K562 (cell line): Measurements from ENCODE around the gene CHMP4B. TPM values are rescaled to one million over a fixed set of nuclear protein-coding genes. Genes with fewer than 3 reads are reported as not detected.

Source experiments
- ATAC-seq: fragments of 200-7000 bp; cut with Tn5 transposase; 3 replicates; pipeline ENCODE4 v1.9.1; 2020; ENCODE audit warnings: moderate library complexity
- BruUV-seq: library from RNA; stranded (reverse); fragments of 400-500 nt; replicated peaks from 2 replicates; lab custom pipeline; 2021; lab: Mats Ljungman, UMichigan
- CTCF ChIA-PET: fragments of 300-600 bp; formaldehyde crosslinking; extraction: SDS; loops from one replicate; lab custom pipeline; 2021; ENCODE audit warnings: low intra/inter-chr PET ratio; lab: Yijun Ruan, JAX
- POLR2A ChIA-PET: fragments of 300-600, 350-650 bp; sonication (Branson Sonifier 250); formaldehyde crosslinking; extraction: SDS; loops from one replicate; lab custom pipeline; 2021; ENCODE audit warnings: antibody characterized with exemption, inconsistent platforms; lab: Yijun Ruan, JAX
- DNase-seq, 4 experiments: peaks; one replicate each; pipeline versions ENCODE4 v3.0.0 to v3.0.0-alpha.2; 2011 to 2018; ENCODE audit warnings: low spot score in 3 of 4, mixed read lengths in 3 of 4; ENCODE audit errors: extremely low read depth in 1 of 4
- FAIRE-seq: peaks from 2 replicates; lab custom pipeline; 2011; peaks lifted over from hg19 to GRCh38; lab: Jason Lieb, UNC
- H2AFZ ChIP-seq: 2 replicates; pipeline ENCODE4 v1.6.0; 2011; ENCODE audit warnings: low read depth, low read length, control low read depth, inconsistent platforms
- H3K27ac ChIP-seq: fragments of 200-600 bp; 3 replicates; pipeline ENCODE4 v1.8.0; 2011; ENCODE audit warnings: low read depth, mild to moderate bottlenecking, control low read depth, inconsistent platforms, low read length, moderate library complexity, mixed read lengths; ENCODE audit errors: extremely low read depth
- H3K27me3 ChIP-seq, 2 experiments: fragments of 300-600 bp in 1 of 2; 2 replicates in 1 of 2; 3 replicates in 1 of 2; pipeline versions ENCODE4 v1.6.0 to v1.8.0; 2011; ENCODE audit warnings: inconsistent platforms in 2 of 2, low read length in 2 of 2, mild to moderate bottlenecking in 1 of 2, mixed read lengths in 1 of 2, moderate library complexity in 1 of 2; ENCODE audit not compliant: control insufficient read depth in 2 of 2, insufficient read depth in 2 of 2
- H3K36me3 ChIP-seq: fragments of 300-600 bp; 3 replicates; pipeline ENCODE4 v1.8.0; 2011; ENCODE audit warnings: mild to moderate bottlenecking, low read length, inconsistent platforms; ENCODE audit not compliant: control insufficient read depth, insufficient read depth
- H3K4me1 ChIP-seq, 2 experiments: fragments of 200-600 bp in 1 of 2; replicated peaks in 1 of 2; 2 replicates in 1 of 2; 3 replicates in 1 of 2; pipeline versions ENCODE4 v1.5.1 to v1.8.0; 2011; ENCODE audit warnings: inconsistent platforms in 2 of 2, low read length in 2 of 2, mild to moderate bottlenecking in 1 of 2, mixed read lengths in 1 of 2, moderate library complexity in 1 of 2; ENCODE audit not compliant: control insufficient read depth in 2 of 2, insufficient read depth in 2 of 2
- H3K4me2 ChIP-seq: 2 replicates; pipeline ENCODE4 v1.6.1; 2011; ENCODE audit warnings: low read length, control low read depth, inconsistent platforms, mixed read lengths; ENCODE audit not compliant: insufficient read depth
- H3K4me3 ChIP-seq: fragments of 200-600 bp; sonication (generic), shearing (Covaris generic); 2 replicates; pipeline ENCODE4 v1.5.1; 2016; ENCODE audit warnings: control low read depth, inconsistent platforms
- H3K79me2 ChIP-seq: fragments of 200-600 bp; 3 replicates; pipeline ENCODE4 v1.8.0; 2011; ENCODE audit warnings: low read length, inconsistent platforms; ENCODE audit not compliant: control insufficient read depth, insufficient read depth
- H3K9ac ChIP-seq, 2 experiments: 2 replicates each; pipeline versions ENCODE4 v1.6.0 to v1.6.1; 2011; ENCODE audit warnings: low read depth in 2 of 2, low read length in 2 of 2, control low read depth in 1 of 2, inconsistent platforms in 1 of 2, mild to moderate bottlenecking in 1 of 2, mixed read lengths in 1 of 2; ENCODE audit not compliant: insufficient read depth in 1 of 2
- H3K9me1 ChIP-seq: one replicate; pipeline ENCODE4 v1.6.0; 2011; ENCODE audit warnings: inconsistent platforms, mild to moderate bottlenecking, low read length, moderate library complexity; ENCODE audit not compliant: control insufficient read depth, insufficient read depth
- H3K9me3 ChIP-seq: replicated peaks from 2 replicates; pipeline ENCODE4 v1.5.1; 2011; ENCODE audit warnings: low read depth, low read length, inconsistent platforms; ENCODE audit not compliant: control insufficient read depth, insufficient read depth
- H4K20me1 ChIP-seq: replicated peaks from 2 replicates; pipeline ENCODE4 v1.6.1; 2011; ENCODE audit warnings: low read length, inconsistent platforms, mixed read lengths; ENCODE audit not compliant: control insufficient read depth, insufficient read depth
- HMG20A ChIP-seq: fragments of 450-650 bp; formaldehyde crosslinking; conservative IDR thresholded peaks from 2 replicates; pipeline ENCODE4 v1.4.0; 2020; ENCODE audit warnings: mild to moderate bottlenecking, mixed read lengths
- MXI1 ChIP-seq: IDR thresholded peaks from 2 replicates; pipeline ENCODE4 v1.6.1; 2011; ENCODE audit warnings: low read depth, mild to moderate bottlenecking, improper control_type of control experiment, low read length
- PATZ1 ChIP-seq: fragments of 250-450 bp; sonication (Bioruptor Pico); IDR thresholded peaks from 2 replicates; pipeline ENCODE4 v1.5.0; 2020; ENCODE audit warnings: mild to moderate bottlenecking, borderline replicate concordance
- ZBTB17 ChIP-seq: fragments of 450-650 bp; formaldehyde crosslinking; IDR thresholded peaks from 2 replicates; pipeline ENCODE4 v1.4.0; 2020; ENCODE audit warnings: mild to moderate bottlenecking
- ZNF253 ChIP-seq: fragments of 250-450 bp; sonication (Bioruptor Pico); conservative IDR thresholded peaks from 2 replicates; pipeline ENCODE4 v1.6.1; 2021; ENCODE audit warnings: mild to moderate bottlenecking
- whole genome bisulfite sequencing: fragments of 100-300 bp; shearing (Covaris generic); methylation state at CpG from one replicate; pipeline ENCODE4 v1.1.6; 2016; ENCODE audit warnings: low coverage, mixed read lengths; ENCODE audit not compliant: insufficient coverage; ENCODE audit errors: missing lambda C conversion rate; 5-methylcytosine and 5-hydroxymethylcytosine counted together
- in situ Hi-C: fragments of 300-500 bp; cut with MboI; formaldehyde crosslinking; loops from 4 replicates; pipeline ENCODE4 v1.15.0; 2018; ENCODE audit warnings: inconsistent platforms, mixed read lengths
- intact Hi-C: fragments of 100-400 bp; cut with micrococcal nuclease; formaldehyde crosslinking; loops from 2 replicates; pipeline ENCODE4 v1.14.2; 2022
- polyA plus RNA-seq, 8 experiments: library from polyadenylated mRNA; depleted of rRNA in 4 of 8; stranded (reverse) in 5 of 8; unstranded in 3 of 8; fragments of >200 nt; fragmentation: Nextera tagmentation in 2 of 8; fragmentation: Illumina TruSeq in 1 of 8; extraction: Ambion mirVana in 2 of 8; extraction: Trizol in 1 of 8; gene quantifications; 2 replicates each; pipeline versions ENCODE4 v1.2.1 to v1.2.3, GENCODE V29; 2011 to 2014; ENCODE audit warnings: inconsistent platforms in 1 of 8, missing spikeins in 1 of 8
- total RNA-seq, 7 experiments: library from RNA; depleted of rRNA in 6 of 7; stranded (reverse); fragments of >200 nt in 6 of 7; fragmentation: Illumina TruSeq in 2 of 7; extraction: Trizol in 2 of 7; gene quantifications; 2 replicates each; pipeline versions ENCODE4 v1.2.1 to v1.2.3, GENCODE V29; 2011 to 2021; ENCODE audit warnings: low replicate concordance in 1 of 7
- TF ChIP-seq, protein P1 (sequence below): fragments of 250-450 bp; sonication (Bioruptor Pico); IDR thresholded peaks from 2 replicates; pipeline ENCODE4 v1.4.0; 2020; ENCODE audit warnings: borderline replicate concordance
- TF ChIP-seq, protein P2 (sequence below): sonication (generic); formaldehyde crosslinking; IDR thresholded peaks from 2 replicates; pipeline ENCODE4 v1.8.0; 2022; ENCODE audit warnings: mild to moderate bottlenecking, missing genetic modification reagents

Gene CHMP4B
- total and polyA plus RNA-seq, 9 of the 15 experiments (the other 6 are each of a cell fraction or from before 2014, with no cell fraction given) = 1.8 to 64.7 (median 31.8) TPM

- H4K20me1 ChIP-seq = no peaks in the 10 kb centered on the region
- no peak overlapping the region for H3K4me2 ChIP-seq
- DNase-seq = no peak
- TF ChIP-seq, protein P1, sequence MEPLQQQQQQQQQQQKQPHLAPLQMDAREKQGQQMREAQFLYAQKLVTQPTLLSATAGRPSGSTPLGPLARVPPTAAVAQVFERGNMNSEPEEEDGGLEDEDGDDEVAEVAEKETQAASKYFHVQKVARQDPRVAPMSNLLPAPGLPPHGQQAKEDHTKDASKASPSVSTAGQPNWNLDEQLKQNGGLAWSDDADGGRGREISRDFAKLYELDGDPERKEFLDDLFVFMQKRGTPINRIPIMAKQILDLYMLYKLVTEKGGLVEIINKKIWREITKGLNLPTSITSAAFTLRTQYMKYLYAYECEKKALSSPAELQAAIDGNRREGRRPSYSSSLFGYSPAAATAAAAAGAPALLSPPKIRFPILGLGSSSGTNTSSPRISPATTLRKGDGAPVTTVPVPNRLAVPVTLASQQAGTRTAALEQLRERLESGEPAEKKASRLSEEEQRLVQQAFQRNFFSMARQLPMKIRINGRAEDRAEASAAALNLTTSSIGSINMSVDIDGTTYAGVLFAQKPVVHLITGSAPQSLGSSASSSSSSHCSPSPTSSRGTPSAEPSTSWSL (CRISPR knock-in tag) = no peak
- TF ChIP-seq ZNF253 (CRISPR knock-in tag) = no peak
- no peak overlapping the region for H3K4me3 ChIP-seq
- H3K9ac ChIP-seq = no peak overlapping the region
- no peaks in the 10 kb centered on the region for H3K79me2 ChIP-seq
- BruUV-seq = no TSS peak
- ChIA-PET CTCF (no interaction called here), POLR2A (interaction anchor here (0.6 kb wide), 1 partner anchor 1370 kb away, joined by 3 read pairs; no protein-coding TSS in a partner anchor)
- no peaks in the 10 kb centered on the region for H3K9me3 ChIP-seq
- H3K27ac ChIP-seq = no peak overlapping the region
- no peak overlapping the region for H2AFZ ChIP-seq
- peaks cover 3% of the 10 kb centered on the region for H3K9me1 ChIP-seq
- H3K4me1 ChIP-seq = peaks cover 4 to 6% of the 10 kb centered on the region in 2 experiments; a peak in 4 of 5 replicates
- 66% methylated on average over 4 of the region's 4 CpGs for WGBS
- no peaks in the 10 kb centered on the region for H3K27me3 ChIP-seq
- intact Hi-C loops = no loop called here
- FAIRE-seq = no peak
- no peak for ATAC-seq
- in situ Hi-C loops = no loop called here
- H3K36me3 ChIP-seq = no peaks in the 10 kb centered on the region
Observed at GRCh38 chr20:33781133-33781532, 30.0 kb upstream of the CHMP4B start.

GRCh38 chr20:33781945-33782344 is 29.2 kb upstream of the CHMP4B start:
- H3K9me3 ChIP-seq = no peaks in the 10 kb centered on the region
- peaks cover 3% of the 10 kb centered on the region for H3K9me1 ChIP-seq
- no peak overlapping the region for H3K9ac ChIP-seq
- H3K4me3 ChIP-seq = no peak overlapping the region
- no peaks in the 10 kb centered on the region for H3K27me3 ChIP-seq
- ChIA-PET CTCF (no interaction called here), POLR2A (interaction anchor here (0.6 to 1.1 kb wide), 2 partner anchors 9 to 10 kb away, joined by 3 read pairs; no protein-coding TSS in a partner anchor)
- H3K79me2 ChIP-seq = no peaks in the 10 kb centered on the region
- H3K36me3 ChIP-seq = no peaks in the 10 kb centered on the region
- H3K4me2 ChIP-seq = no peak overlapping the region
- 56% methylated on average over 1 of the region's 1 CpG for WGBS
- no TSS peak for BruUV-seq
- no peak for DNase-seq
- H3K4me1 ChIP-seq = peaks cover 4 to 6% of the 10 kb centered on the region in 2 experiments; a peak in 4 of 5 replicates
- in situ Hi-C loops = no loop called here
- no peaks in the 10 kb centered on the region for H4K20me1 ChIP-seq
- H3K27ac ChIP-seq = no peak overlapping the region
- 0 out of 2 replicates have a peak overlapping the region, but pooled peaks have one; percentile 23 for H2AFZ ChIP-seq
- FAIRE-seq = no peak
- intact Hi-C loops = no loop called here
- no peak for ATAC-seq
- TF ChIP-seq, protein P2, sequence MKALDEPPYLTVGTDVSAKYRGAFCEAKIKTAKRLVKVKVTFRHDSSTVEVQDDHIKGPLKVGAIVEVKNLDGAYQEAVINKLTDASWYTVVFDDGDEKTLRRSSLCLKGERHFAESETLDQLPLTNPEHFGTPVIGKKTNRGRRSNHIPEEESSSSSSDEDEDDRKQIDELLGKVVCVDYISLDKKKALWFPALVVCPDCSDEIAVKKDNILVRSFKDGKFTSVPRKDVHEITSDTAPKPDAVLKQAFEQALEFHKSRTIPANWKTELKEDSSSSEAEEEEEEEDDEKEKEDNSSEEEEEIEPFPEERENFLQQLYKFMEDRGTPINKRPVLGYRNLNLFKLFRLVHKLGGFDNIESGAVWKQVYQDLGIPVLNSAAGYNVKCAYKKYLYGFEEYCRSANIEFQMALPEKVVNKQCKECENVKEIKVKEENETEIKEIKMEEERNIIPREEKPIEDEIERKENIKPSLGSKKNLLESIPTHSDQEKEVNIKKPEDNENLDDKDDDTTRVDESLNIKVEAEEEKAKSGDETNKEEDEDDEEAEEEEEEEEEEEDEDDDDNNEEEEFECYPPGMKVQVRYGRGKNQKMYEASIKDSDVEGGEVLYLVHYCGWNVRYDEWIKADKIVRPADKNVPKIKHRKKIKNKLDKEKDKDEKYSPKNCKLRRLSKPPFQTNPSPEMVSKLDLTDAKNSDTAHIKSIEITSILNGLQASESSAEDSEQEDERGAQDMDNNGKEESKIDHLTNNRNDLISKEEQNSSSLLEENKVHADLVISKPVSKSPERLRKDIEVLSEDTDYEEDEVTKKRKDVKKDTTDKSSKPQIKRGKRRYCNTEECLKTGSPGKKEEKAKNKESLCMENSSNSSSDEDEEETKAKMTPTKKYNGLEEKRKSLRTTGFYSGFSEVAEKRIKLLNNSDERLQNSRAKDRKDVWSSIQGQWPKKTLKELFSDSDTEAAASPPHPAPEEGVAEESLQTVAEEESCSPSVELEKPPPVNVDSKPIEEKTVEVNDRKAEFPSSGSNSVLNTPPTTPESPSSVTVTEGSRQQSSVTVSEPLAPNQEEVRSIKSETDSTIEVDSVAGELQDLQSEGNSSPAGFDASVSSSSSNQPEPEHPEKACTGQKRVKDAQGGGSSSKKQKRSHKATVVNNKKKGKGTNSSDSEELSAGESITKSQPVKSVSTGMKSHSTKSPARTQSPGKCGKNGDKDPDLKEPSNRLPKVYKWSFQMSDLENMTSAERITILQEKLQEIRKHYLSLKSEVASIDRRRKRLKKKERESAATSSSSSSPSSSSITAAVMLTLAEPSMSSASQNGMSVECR (CRISPR knock-in tag) = no peak
- TF ChIP-seq ZBTB17 (no peak), MXI1 (no peak), PATZ1 (CRISPR knock-in tag) (no peak), HMG20A (CRISPR knock-in tag) (no peak)
